Measurements from ENCODE around the gene C12orf60.

C12orf60 gene

GRCh38 chr12:14824012-14824634 lies 20.7 kb downstream of the C12orf60 start:
- H3K9ac ChIP-seq (ENCODE audit: low read length): no peak overlapping the region
- no peaks in the 10 kb centered on the region for H3K4me1 ChIP-seq (ENCODE audit: control insufficient read depth, insufficient read depth, low read length)
- no peaks in the 10 kb centered on the region for H3K27me3 ChIP-seq (ENCODE audit: control insufficient read depth, insufficient read depth, low read length)
- no peaks in the 10 kb centered on the region for H3K9me3 ChIP-seq (ENCODE audit: control insufficient read depth, low read length)
- no peak overlapping the region for H3K4me3 ChIP-seq (ENCODE audit: low read length)
- H3K36me3 ChIP-seq (ENCODE audit: control insufficient read depth, insufficient read depth, low read length): no peaks in the 10 kb centered on the region

GRCh38 chr12:14825256-14825655 lies 21.8 kb downstream of the C12orf60 start:
- H3K9ac ChIP-seq (ENCODE audit: low read length): no peak overlapping the region
- H3K9me3 ChIP-seq (ENCODE audit: control insufficient read depth, low read length): no peaks in the 10 kb centered on the region
- H3K4me1 ChIP-seq (ENCODE audit: control insufficient read depth, insufficient read depth, low read length): no peaks in the 10 kb centered on the region
- no peaks in the 10 kb centered on the region for H3K27me3 ChIP-seq (ENCODE audit: control insufficient read depth, insufficient read depth, low read length)
- H3K36me3 ChIP-seq (ENCODE audit: control insufficient read depth, insufficient read depth, low read length): no peaks in the 10 kb centered on the region
- H3K4me3 ChIP-seq (ENCODE audit: low read length): no peak overlapping the region

- H3K4me3 ChIP-seq (ENCODE audit: low read length): no peak overlapping the region
- no peaks in the 10 kb centered on the region for H3K36me3 ChIP-seq (ENCODE audit: control insufficient read depth, insufficient read depth, low read length)
- no peak overlapping the region for H3K9ac ChIP-seq (ENCODE audit: low read length)
- no peaks in the 10 kb centered on the region for H3K9me3 ChIP-seq (ENCODE audit: control insufficient read depth, low read length)
- no peaks in the 10 kb centered on the region for H3K27me3 ChIP-seq (ENCODE audit: control insufficient read depth, insufficient read depth, low read length)
- no peaks in the 10 kb centered on the region for H3K4me1 ChIP-seq (ENCODE audit: control insufficient read depth, insufficient read depth, low read length)
These were observed 23.0 kb downstream of the C12orf60 start for GRCh38 chr12:14826491-14826890.

GRCh38 chr12:14827043-14827442 lies 23.6 kb downstream of the C12orf60 start:
- no peak overlapping the region for H3K4me3 ChIP-seq (ENCODE audit: low read length)
- no peaks in the 10 kb centered on the region for H3K27me3 ChIP-seq (ENCODE audit: control insufficient read depth, insufficient read depth, low read length)
- no peaks in the 10 kb centered on the region for H3K9me3 ChIP-seq (ENCODE audit: control insufficient read depth, low read length)
- H3K4me1 ChIP-seq (ENCODE audit: control insufficient read depth, insufficient read depth, low read length): no peaks in the 10 kb centered on the region
- no peak overlapping the region for H3K9ac ChIP-seq (ENCODE audit: low read length)
- no peaks in the 10 kb centered on the region for H3K36me3 ChIP-seq (ENCODE audit: control insufficient read depth, insufficient read depth, low read length)

- Histone ChIP-seq H3K9ac (ENCODE audit: low read length) (no peak overlapping the region), H3K36me3 (ENCODE audit: control insufficient read depth, insufficient read depth, low read length) (no peaks in the 10 kb centered on the region), H3K4me3 (ENCODE audit: low read length) (no peak overlapping the region), H3K9me3 (ENCODE audit: control insufficient read depth, low read length) (no peaks in the 10 kb centered on the region), H3K27me3 (ENCODE audit: control insufficient read depth, insufficient read depth, low read length) (no peaks in the 10 kb centered on the region), H3K4me1 (ENCODE audit: control insufficient read depth, insufficient read depth, low read length) (no peaks in the 10 kb centered on the region)
These were observed 25.4 kb downstream of the C12orf60 start for GRCh38 chr12:14828892-14829291.

GRCh38 chr12:14833336-14833735 lies 29.9 kb downstream of the C12orf60 start:
- no peak overlapping the region for H3K4me3 ChIP-seq (ENCODE audit: low read length)
- H3K9ac ChIP-seq (ENCODE audit: low read length): no peak overlapping the region
- no peaks in the 10 kb centered on the region for H3K27me3 ChIP-seq (ENCODE audit: control insufficient read depth, insufficient read depth, low read length)
- H3K9me3 ChIP-seq (ENCODE audit: control insufficient read depth, low read length): no peaks in the 10 kb centered on the region
- no peaks in the 10 kb centered on the region for H3K36me3 ChIP-seq (ENCODE audit: control insufficient read depth, insufficient read depth, low read length)
- H3K4me1 ChIP-seq (ENCODE audit: control insufficient read depth, insufficient read depth, low read length): no peaks in the 10 kb centered on the region

GRCh38 chr12:14833952-14834351 lies 30.5 kb downstream of the C12orf60 start:
- H3K36me3 ChIP-seq (ENCODE audit: control insufficient read depth, insufficient read depth, low read length): no peaks in the 10 kb centered on the region
- H3K4me1 ChIP-seq (ENCODE audit: control insufficient read depth, insufficient read depth, low read length): no peaks in the 10 kb centered on the region
- H3K9me3 ChIP-seq (ENCODE audit: control insufficient read depth, low read length): no peaks in the 10 kb centered on the region
- no peaks in the 10 kb centered on the region for H3K27me3 ChIP-seq (ENCODE audit: control insufficient read depth, insufficient read depth, low read length)
- no peak overlapping the region for H3K4me3 ChIP-seq (ENCODE audit: low read length)
- no peak overlapping the region for H3K9ac ChIP-seq (ENCODE audit: low read length)

- no peak overlapping the region for H3K4me3 ChIP-seq (ENCODE audit: low read length)
- no peaks in the 10 kb centered on the region for H3K4me1 ChIP-seq (ENCODE audit: control insufficient read depth, insufficient read depth, low read length)
- H3K36me3 ChIP-seq (ENCODE audit: control insufficient read depth, insufficient read depth, low read length): no peaks in the 10 kb centered on the region
- no peak overlapping the region for H3K9ac ChIP-seq (ENCODE audit: low read length)
- H3K9me3 ChIP-seq (ENCODE audit: control insufficient read depth, low read length): no peaks in the 10 kb centered on the region
- H3K27me3 ChIP-seq (ENCODE audit: control insufficient read depth, insufficient read depth, low read length): no peaks in the 10 kb centered on the region
These were observed 31.0 kb downstream of the C12orf60 start for GRCh38 chr12:14834509-14834908.

- H3K36me3 ChIP-seq (ENCODE audit: control insufficient read depth, insufficient read depth, low read length): no peaks in the 10 kb centered on the region
- no peaks in the 10 kb centered on the region for H3K9me3 ChIP-seq (ENCODE audit: control insufficient read depth, low read length)
- peaks cover under 1% of the 10 kb centered on the region for H3K4me1 ChIP-seq (ENCODE audit: control insufficient read depth, insufficient read depth, low read length)
- H3K27me3 ChIP-seq (ENCODE audit: control insufficient read depth, insufficient read depth, low read length): no peaks in the 10 kb centered on the region
- no peak overlapping the region for H3K4me3 ChIP-seq (ENCODE audit: low read length)
- no peak overlapping the region for H3K9ac ChIP-seq (ENCODE audit: low read length)
These were observed 33.1 kb downstream of the C12orf60 start for GRCh38 chr12:14836336-14837210.

- H3K9ac ChIP-seq (ENCODE audit: low read length): no peak overlapping the region
- H3K4me1 ChIP-seq (ENCODE audit: control insufficient read depth, insufficient read depth, low read length): peaks cover 20% of the 10 kb centered on the region
- H3K4me3 ChIP-seq (ENCODE audit: low read length): no peak overlapping the region
- no peaks in the 10 kb centered on the region for H3K36me3 ChIP-seq (ENCODE audit: control insufficient read depth, insufficient read depth, low read length)
- no peaks in the 10 kb centered on the region for H3K27me3 ChIP-seq (ENCODE audit: control insufficient read depth, insufficient read depth, low read length)
- H3K9me3 ChIP-seq (ENCODE audit: control insufficient read depth, low read length): no peaks in the 10 kb centered on the region
These were observed 35.8 kb downstream of the C12orf60 start for GRCh38 chr12:14839262-14839661.

- no peaks in the 10 kb centered on the region for H3K36me3 ChIP-seq (ENCODE audit: control insufficient read depth, insufficient read depth, low read length)
- no peak overlapping the region for H3K9ac ChIP-seq (ENCODE audit: low read length)
- H3K4me1 ChIP-seq (ENCODE audit: control insufficient read depth, insufficient read depth, low read length): peaks cover 20% of the 10 kb centered on the region
- H3K27me3 ChIP-seq (ENCODE audit: control insufficient read depth, insufficient read depth, low read length): no peaks in the 10 kb centered on the region
- H3K9me3 ChIP-seq (ENCODE audit: control insufficient read depth, low read length): no peaks in the 10 kb centered on the region
- no peak overlapping the region for H3K4me3 ChIP-seq (ENCODE audit: low read length)
These were observed 37.1 kb downstream of the C12orf60 start for GRCh38 chr12:14840616-14841015.

- Histone ChIP-seq H3K4me1 (ENCODE audit: control insufficient read depth, insufficient read depth, low read length) (peaks cover 20% of the 10 kb centered on the region), H3K27me3 (ENCODE audit: control insufficient read depth, insufficient read depth, low read length) (no peaks in the 10 kb centered on the region), H3K4me3 (ENCODE audit: low read length) (no peak overlapping the region), H3K36me3 (ENCODE audit: control insufficient read depth, insufficient read depth, low read length) (no peaks in the 10 kb centered on the region), H3K9me3 (ENCODE audit: control insufficient read depth, low read length) (no peaks in the 10 kb centered on the region), H3K9ac (ENCODE audit: low read length) (no peak overlapping the region)
These were observed 38.3 kb downstream of the C12orf60 start for GRCh38 chr12:14841761-14842160.

Measured in mucosa of stomach (tissue), 1 donor.